SH-SY5Y (cell line): ENCODE measurements around the gene WSB1.

Experiments
- GATA2 ChIP-seq: IDR thresholded peaks from 2 replicates; pipeline ENCODE4 v1.6.1; 2011; ENCODE audit warnings: mild to moderate bottlenecking, low read depth, low read length
- GATA3 ChIP-seq: IDR thresholded peaks from 2 replicates; pipeline ENCODE4 v1.6.1; 2011; ENCODE audit warnings: low read depth, mild to moderate bottlenecking, low read length, moderate library complexity

Gene WSB1

GRCh38 chr17:27293359-27293897 is 486 bp upstream of the WSB1 start:
- TF ChIP-seq GATA3: no peak
- TF ChIP-seq GATA2: no peak

GRCh38 chr17:27294689-27295630 is 1.0 kb downstream of the WSB1 start:
- no peak for TF ChIP-seq GATA2
- TF ChIP-seq GATA3: no peak

- TF ChIP-seq GATA3: no peak
- no peak for TF ChIP-seq GATA2
These were observed 2.0 kb downstream of the WSB1 start for GRCh38 chr17:27295945-27296344.

GRCh38 chr17:27296428-27296979 is 2.6 kb downstream of the WSB1 start:
- TF ChIP-seq GATA3 (no peak), GATA2 (no peak)

GRCh38 chr17:27299384-27300049 is 5.6 kb downstream of the WSB1 start:
- no peak for TF ChIP-seq GATA2
- no peak for TF ChIP-seq GATA3

- TF ChIP-seq GATA3 (no peak), GATA2 (no peak)
These were observed 9.8 kb downstream of the WSB1 start for GRCh38 chr17:27303734-27304133.

GRCh38 chr17:27306276-27306835 is 12.4 kb downstream of the WSB1 start:
- TF ChIP-seq GATA2 (no peak), GATA3 (no peak)

GRCh38 chr17:27310565-27311110 is 16.7 kb downstream of the WSB1 start:
- TF ChIP-seq GATA2 (no peak), GATA3 (no peak)

- no peak for TF ChIP-seq GATA3
- TF ChIP-seq GATA2: no peak
These were observed 19.4 kb downstream of the WSB1 start for GRCh38 chr17:27313301-27313700.

GRCh38 chr17:27315322-27315721 is 21.4 kb downstream of the WSB1 start:
- TF ChIP-seq GATA2: no peak
- no peak for TF ChIP-seq GATA3

GRCh38 chr17:27315796-27316465 is 22.0 kb downstream of the WSB1 start:
- no peak for TF ChIP-seq GATA2
- no peak for TF ChIP-seq GATA3

- TF ChIP-seq GATA2 (no peak), GATA3 (no peak)
These were observed 24.3 kb downstream of the WSB1 start for GRCh38 chr17:27318228-27318627.

GRCh38 chr17:27318633-27319032 is 24.7 kb downstream of the WSB1 start:
- TF ChIP-seq GATA2: no peak
- TF ChIP-seq GATA3: no peak

GRCh38 chr17:27319541-27320221 is 25.8 kb downstream of the WSB1 start:
- TF ChIP-seq GATA3 (no peak), GATA2 (no peak)
